Esophagus muscularis mucosa (tissue), 4 donors: Measurements from ENCODE around the gene PADI4. TPM values are rescaled to one million over a fixed set of nuclear protein-coding genes. Genes with fewer than 3 reads are reported as not detected.

Experiments
- DNase-seq: peaks from one replicate; pipeline ENCODE4 v3.0.0-alpha.2; 2017; ENCODE audit errors: extremely low spot score
- H3K27ac ChIP-seq, 4 donors: fragments of 200-600 bp; sonication (generic); replicated peaks in 1 of 4; 1 replicate in 3 of 4; 2 replicates in 1 of 4; pipeline ENCODE4 v1.5.1; 2016 to 2019; ENCODE audit warnings: mild to moderate bottlenecking in 1 of 4
- H3K27me3 ChIP-seq, 4 donors: fragments of 200-600 bp; sonication (generic); one replicate each; pipeline versions ENCODE4 v1.5.1 to v1.6.0; 2016 to 2019
- H3K36me3 ChIP-seq, 4 donors: fragments of 200-600 bp; sonication (generic); one replicate each; pipeline ENCODE4 v1.5.1; 2016 to 2019
- H3K4me1 ChIP-seq, 4 donors: fragments of 200-600 bp; sonication (generic); one replicate each; pipeline ENCODE4 v1.5.1; 2016 to 2019
- H3K4me3 ChIP-seq, 4 donors: fragments of 200-600 bp; sonication (generic); 1 replicate in 2 of 4; 2 replicates in 2 of 4; pipeline ENCODE4 v1.5.1; 2016 to 2019; ENCODE audit warnings: mild to moderate bottlenecking in 4 of 4, moderate library complexity in 1 of 4
- H3K9me3 ChIP-seq, 4 donors: fragments of 200-600 bp; sonication (generic); 1 replicate in 3 of 4; 2 replicates in 1 of 4; pipeline ENCODE4 v1.5.1; 2016 to 2019
- CTCF ChIP-seq, 3 experiments: fragments of 200-600 bp in 2 of 3; fragments of 450-650 bp in 1 of 3; sonication (generic) in 2 of 3; IDR thresholded peaks; one replicate each; pipeline ENCODE4 v1.5.1; 2017 to 2019; ENCODE audit warnings: antibody characterized with exemption in 3 of 3, mild to moderate bottlenecking in 2 of 3, moderate library complexity in 1 of 3
- EP300 ChIP-seq: sonication (generic); formaldehyde crosslinking; IDR thresholded peaks from one replicate; pipeline ENCODE4 v1.6.1; 2017; ENCODE audit warnings: antibody characterized with exemption
- POLR2A ChIP-seq: fragments of 450-650 bp; IDR thresholded peaks from one replicate; pipeline ENCODE4 v1.6.1; 2017; ENCODE audit warnings: antibody characterized with exemption, moderate library complexity, mild to moderate bottlenecking, low read depth
- POLR2AphosphoS5 ChIP-seq, 2 donors: sonication (generic); formaldehyde crosslinking; IDR thresholded peaks; one replicate each; pipeline ENCODE4 v1.6.1; 2017; ENCODE audit warnings: antibody characterized with exemption in 2 of 2
- WGBS: methylation state at CpG from one replicate; pipeline ENCODE4 v1.1.5; 2018; 5-methylcytosine and 5-hydroxymethylcytosine counted together
- intact Hi-C: fragments of 100-400 bp; cut with DNase I; formaldehyde crosslinking; loops from one replicate; pipeline ENCODE4 v1.15.1; 2023
- total RNA-seq, 4 donors: library from RNA; depleted of rRNA; stranded (reverse); fragments of >200 nt; gene quantifications; one replicate each; pipeline versions ENCODE4 v1.1.0 to v1.2.1, GENCODE V29; 2016

PADI4 gene
- total RNA-seq, 4 donors from 2014 or later: 5.6 TPM; not detected in 3

DNA sequence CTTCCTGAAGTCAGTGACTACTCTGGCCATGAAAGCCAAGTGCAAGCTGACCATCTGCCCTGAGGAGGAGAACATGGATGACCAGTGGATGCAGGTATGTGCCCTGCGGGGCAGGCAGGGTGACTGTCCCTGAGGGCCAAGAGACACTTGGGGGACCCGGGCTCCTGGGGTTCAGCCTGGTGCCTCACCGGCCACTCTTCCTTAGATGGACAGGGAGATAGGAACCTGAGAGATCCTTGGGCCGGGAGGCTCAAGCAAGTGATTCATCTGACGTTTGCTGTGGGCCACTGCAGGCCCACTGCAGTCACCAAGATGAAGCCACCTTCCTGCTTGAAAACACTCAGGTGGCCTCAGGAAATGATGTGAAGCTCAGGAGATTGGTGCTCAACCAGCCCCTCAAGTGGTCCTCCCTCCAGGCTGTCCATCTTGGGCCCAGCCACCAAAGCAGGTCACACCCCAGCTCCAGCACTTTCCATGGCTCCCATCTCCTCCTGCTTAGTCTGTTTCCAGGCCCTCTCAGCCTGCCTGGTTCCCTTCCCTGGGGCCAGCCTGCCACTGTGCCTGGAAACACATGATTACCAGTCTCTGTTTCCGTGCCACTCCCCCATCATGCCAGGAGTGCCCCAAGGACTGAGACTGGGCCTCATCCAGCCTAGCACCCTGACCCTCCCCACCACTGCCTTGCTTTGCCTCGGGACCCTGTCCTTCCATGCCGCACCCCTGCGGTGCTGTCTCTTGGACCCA is 38.2 kb downstream of the PADI4 start:
- Histone ChIP-seq H3K4me3 (no peak overlapping the region), H3K9me3 (no peaks in the 10 kb centered on the region), H3K27me3 (peaks cover 0 to 55% (median 0%) of the 10 kb centered on the region in 4 donors), H3K4me1 (no peaks in the 10 kb centered on the region), H3K27ac (no peak overlapping the region), H3K36me3 (no peaks in the 10 kb centered on the region)
- WGBS: 92% methylated on average over 4 of the region's 9 CpGs
- intact Hi-C loops: no loop called here
- no peak for TF ChIP-seq CTCF (IDR thresholded peaks at IDR 0.05)
- no peak for TF ChIP-seq POLR2A
- TF ChIP-seq POLR2AphosphoS5 (IDR thresholded peaks at IDR 0.05): no peak
- TF ChIP-seq EP300: no peak
- DNase-seq: no peak

DNA sequence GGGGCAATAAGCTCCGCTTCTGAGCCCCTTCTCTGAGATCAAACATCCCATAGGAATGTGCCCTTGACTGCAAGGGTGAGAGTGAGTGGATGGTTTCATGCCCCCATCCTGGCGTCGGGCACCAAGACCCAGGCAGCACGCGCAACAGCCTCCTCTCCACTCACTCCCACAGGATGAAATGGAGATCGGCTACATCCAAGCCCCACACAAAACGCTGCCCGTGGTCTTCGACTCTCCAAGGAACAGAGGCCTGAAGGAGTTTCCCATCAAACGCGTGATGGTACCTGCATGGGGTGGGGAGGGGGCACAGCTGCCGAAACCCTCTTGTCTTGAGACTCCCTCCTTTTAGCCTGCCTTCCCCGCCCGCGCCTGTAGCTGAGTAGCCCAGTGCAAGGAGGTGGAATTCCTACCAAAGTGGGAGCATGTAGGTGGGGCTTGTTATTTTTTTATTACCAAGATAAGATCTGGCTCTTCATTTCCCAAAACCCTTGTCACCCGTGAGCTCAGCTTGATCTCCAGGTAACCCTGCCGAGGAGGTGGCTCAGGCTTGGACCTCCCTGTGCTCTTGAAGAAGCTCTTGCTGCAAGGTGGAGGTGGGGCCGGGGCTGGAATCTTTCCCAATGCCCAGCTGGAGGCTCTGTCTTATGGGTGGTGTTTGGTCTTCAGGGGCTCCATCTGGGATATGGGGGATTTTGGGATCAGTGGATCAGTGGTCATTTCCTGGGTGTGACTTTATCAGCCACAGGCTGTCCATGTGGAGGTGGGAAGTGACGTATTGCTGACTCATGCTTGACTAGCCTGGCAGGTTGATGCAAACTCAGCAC is 40.0 kb downstream of the PADI4 start:
- no peaks in the 10 kb centered on the region for H3K9me3 ChIP-seq
- TF ChIP-seq POLR2AphosphoS5 (IDR thresholded peaks at IDR 0.05) (no peak), EP300 (no peak), POLR2A (no peak), CTCF (IDR thresholded peaks at IDR 0.05) (no peak)
- no peak overlapping the region for H3K4me3 ChIP-seq
- H3K27ac ChIP-seq: no peak overlapping the region
- DNase-seq: no peak
- peaks cover 0 to 51% (median 0%) of the 10 kb centered on the region in 4 donors for H3K27me3 ChIP-seq
- no peaks in the 10 kb centered on the region for H3K4me1 ChIP-seq
- WGBS: 69% methylated on average over 19 of the region's 19 CpGs
- intact Hi-C loops: no loop called here
- no peaks in the 10 kb centered on the region for H3K36me3 ChIP-seq

- Histone ChIP-seq H3K27me3 (peaks cover 0 to 54% (median 0%) of the 10 kb centered on the region in 4 donors), H3K4me3 (no peak overlapping the region), H3K27ac (no peak overlapping the region), H3K36me3 (no peaks in the 10 kb centered on the region), H3K4me1 (no peaks in the 10 kb centered on the region), H3K9me3 (no peaks in the 10 kb centered on the region)
- no peak for DNase-seq
- WGBS: 70% methylated on average over 14 of the region's 14 CpGs
- intact Hi-C loops: no loop called here
- TF ChIP-seq EP300: no peak
- no peak for TF ChIP-seq POLR2AphosphoS5 (IDR thresholded peaks at IDR 0.05)
- no peak for TF ChIP-seq POLR2A
- no peak for TF ChIP-seq CTCF (IDR thresholded peaks at IDR 0.05)
Observed at GRCh38 chr1:17348593-17349234, 40.7 kb downstream of the PADI4 start.

DNA sequence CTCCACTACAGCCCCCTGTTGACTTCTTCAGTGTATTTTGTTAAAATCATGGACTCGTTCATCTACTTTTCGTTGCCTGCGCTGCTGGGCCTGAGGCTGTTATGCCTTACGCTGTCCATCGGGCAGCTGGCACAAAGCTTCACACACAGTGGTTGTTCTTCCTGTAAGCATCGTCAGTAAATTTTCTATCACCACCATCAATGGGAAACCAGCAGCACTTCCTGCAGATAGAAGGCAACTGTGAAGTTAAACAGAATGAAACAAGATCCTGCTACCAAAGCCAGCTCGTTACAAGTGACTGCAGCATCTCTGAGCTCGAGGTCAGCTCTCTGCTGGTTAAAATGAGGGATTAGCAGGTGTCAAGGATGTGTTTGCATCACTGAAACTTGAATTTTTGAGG is 42.1 kb downstream of the PADI4 start:
- no peaks in the 10 kb centered on the region for H3K9me3 ChIP-seq
- intact Hi-C loops: no loop called here
- no peaks in the 10 kb centered on the region for H3K36me3 ChIP-seq
- H3K4me1 ChIP-seq: no peaks in the 10 kb centered on the region
- 57% methylated on average over 8 of the region's 8 CpGs for WGBS
- TF ChIP-seq CTCF (IDR thresholded peaks at IDR 0.05): no peak
- no peak for TF ChIP-seq EP300
- TF ChIP-seq POLR2AphosphoS5 (IDR thresholded peaks at IDR 0.05): no peak
- TF ChIP-seq POLR2A: no peak
- H3K27ac ChIP-seq: no peak overlapping the region
- H3K4me3 ChIP-seq: no peak overlapping the region
- peaks cover 0 to 62% (median 0%) of the 10 kb centered on the region in 4 donors for H3K27me3 ChIP-seq
- DNase-seq: no peak
